ENCODE results near the gene MAST1. TPM values are rescaled to one million over a fixed set of nuclear protein-coding genes. Genes with fewer than 3 reads are reported as not detected.

MAST1 gene
- total RNA-seq, 1 donor from 2014 or later, result 3.5 TPM

DNA sequence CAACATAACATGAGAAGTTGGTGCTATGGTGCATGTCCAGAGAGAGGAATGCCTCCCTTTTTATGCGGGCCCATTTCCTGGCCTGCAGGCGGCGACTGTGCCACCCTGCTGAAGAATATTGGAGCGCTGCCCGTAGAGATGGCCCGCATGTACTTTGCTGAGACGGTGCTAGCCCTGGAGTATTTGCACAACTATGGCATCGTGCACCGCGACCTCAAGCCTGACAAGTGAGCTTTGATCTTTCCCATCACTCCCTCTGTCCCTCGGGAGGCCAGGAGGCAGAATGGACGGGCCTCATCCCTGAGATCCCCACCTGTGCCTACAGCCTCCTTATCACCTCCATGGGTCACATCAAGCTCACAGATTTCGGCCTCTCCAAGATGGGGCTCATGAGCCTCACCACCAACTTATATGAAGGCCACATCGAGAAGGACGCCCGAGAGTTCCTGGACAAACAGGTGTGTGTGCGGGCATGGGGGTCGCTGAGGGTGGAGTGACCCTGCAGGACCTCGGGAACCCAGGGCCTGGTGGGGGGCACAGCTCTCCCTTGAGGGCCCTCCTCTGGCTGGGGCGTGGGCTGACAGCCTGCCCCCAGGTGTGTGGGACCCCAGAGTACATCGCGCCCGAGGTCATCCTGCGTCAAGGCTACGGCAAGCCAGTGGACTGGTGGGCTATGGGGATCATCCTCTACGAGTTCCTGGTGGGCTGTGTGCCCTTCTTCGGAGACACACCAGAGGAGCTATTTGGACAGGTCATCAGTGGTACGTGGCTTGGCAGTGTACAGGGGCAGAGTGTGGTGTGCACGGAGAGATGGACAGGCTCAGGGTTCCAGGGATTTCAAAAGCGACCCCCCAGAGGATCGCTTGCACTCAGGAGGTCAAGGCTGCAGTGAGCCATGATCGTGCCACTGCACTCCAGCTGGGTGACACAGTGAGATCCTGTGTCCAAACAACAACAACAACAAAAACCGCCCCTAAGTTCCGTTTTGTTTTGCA lies 26.7 kb downstream of the MAST1 start:
- Mint-ChIP-seq H3K36me3 (no peaks in the 10 kb centered on the region), H3K27me3 (peaks cover 9% of the 10 kb centered on the region), H3K4me3 (no peak overlapping the region), H3K9me3 (no peaks in the 10 kb centered on the region), H3K27ac (no peak overlapping the region), H3K4me1 (ENCODE audit: unreplicated experiment) (peaks cover 4% of the 10 kb centered on the region)
- no peak for DNase-seq (ENCODE audit: extremely low spot score, unreplicated experiment)
- TF ChIP-seq, protein P1, sequence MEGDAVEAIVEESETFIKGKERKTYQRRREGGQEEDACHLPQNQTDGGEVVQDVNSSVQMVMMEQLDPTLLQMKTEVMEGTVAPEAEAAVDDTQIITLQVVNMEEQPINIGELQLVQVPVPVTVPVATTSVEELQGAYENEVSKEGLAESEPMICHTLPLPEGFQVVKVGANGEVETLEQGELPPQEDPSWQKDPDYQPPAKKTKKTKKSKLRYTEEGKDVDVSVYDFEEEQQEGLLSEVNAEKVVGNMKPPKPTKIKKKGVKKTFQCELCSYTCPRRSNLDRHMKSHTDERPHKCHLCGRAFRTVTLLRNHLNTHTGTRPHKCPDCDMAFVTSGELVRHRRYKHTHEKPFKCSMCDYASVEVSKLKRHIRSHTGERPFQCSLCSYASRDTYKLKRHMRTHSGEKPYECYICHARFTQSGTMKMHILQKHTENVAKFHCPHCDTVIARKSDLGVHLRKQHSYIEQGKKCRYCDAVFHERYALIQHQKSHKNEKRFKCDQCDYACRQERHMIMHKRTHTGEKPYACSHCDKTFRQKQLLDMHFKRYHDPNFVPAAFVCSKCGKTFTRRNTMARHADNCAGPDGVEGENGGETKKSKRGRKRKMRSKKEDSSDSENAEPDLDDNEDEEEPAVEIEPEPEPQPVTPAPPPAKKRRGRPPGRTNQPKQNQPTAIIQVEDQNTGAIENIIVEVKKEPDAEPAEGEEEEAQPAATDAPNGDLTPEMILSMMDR (conservative IDR thresholded peaks at IDR 0.05), result no peak

- Mint-ChIP-seq H3K4me1 (ENCODE audit: unreplicated experiment) (peaks cover 4% of the 10 kb centered on the region), H3K9me3 (no peaks in the 10 kb centered on the region), H3K27ac (peak overlapping the region; percentile 39), H3K27me3 (peaks cover 9% of the 10 kb centered on the region), H3K36me3 (no peaks in the 10 kb centered on the region), H3K4me3 (no peak overlapping the region)
- TF ChIP-seq, protein P1 (conservative IDR thresholded peaks at IDR 0.05), result no peak
- DNase-seq (ENCODE audit: extremely low spot score, unreplicated experiment), result no peak
Measured at GRCh38 chr19:12865746-12866415, 27.6 kb downstream of the MAST1 start.

GRCh38 chr19:12866416-12867119 lies 28.3 kb downstream of the MAST1 start:
- Mint-ChIP-seq H3K27ac (peak overlapping the region; percentile 52), H3K36me3 (no peaks in the 10 kb centered on the region), H3K4me3 (peak overlapping the region; percentile 78), H3K4me1 (ENCODE audit: unreplicated experiment) (peaks cover 4% of the 10 kb centered on the region), H3K27me3 (peaks cover 6% of the 10 kb centered on the region), H3K9me3 (no peaks in the 10 kb centered on the region)
- TF ChIP-seq, protein P1 (conservative IDR thresholded peaks at IDR 0.05), result no peak
- no peak for DNase-seq (ENCODE audit: extremely low spot score, unreplicated experiment)

DNA sequence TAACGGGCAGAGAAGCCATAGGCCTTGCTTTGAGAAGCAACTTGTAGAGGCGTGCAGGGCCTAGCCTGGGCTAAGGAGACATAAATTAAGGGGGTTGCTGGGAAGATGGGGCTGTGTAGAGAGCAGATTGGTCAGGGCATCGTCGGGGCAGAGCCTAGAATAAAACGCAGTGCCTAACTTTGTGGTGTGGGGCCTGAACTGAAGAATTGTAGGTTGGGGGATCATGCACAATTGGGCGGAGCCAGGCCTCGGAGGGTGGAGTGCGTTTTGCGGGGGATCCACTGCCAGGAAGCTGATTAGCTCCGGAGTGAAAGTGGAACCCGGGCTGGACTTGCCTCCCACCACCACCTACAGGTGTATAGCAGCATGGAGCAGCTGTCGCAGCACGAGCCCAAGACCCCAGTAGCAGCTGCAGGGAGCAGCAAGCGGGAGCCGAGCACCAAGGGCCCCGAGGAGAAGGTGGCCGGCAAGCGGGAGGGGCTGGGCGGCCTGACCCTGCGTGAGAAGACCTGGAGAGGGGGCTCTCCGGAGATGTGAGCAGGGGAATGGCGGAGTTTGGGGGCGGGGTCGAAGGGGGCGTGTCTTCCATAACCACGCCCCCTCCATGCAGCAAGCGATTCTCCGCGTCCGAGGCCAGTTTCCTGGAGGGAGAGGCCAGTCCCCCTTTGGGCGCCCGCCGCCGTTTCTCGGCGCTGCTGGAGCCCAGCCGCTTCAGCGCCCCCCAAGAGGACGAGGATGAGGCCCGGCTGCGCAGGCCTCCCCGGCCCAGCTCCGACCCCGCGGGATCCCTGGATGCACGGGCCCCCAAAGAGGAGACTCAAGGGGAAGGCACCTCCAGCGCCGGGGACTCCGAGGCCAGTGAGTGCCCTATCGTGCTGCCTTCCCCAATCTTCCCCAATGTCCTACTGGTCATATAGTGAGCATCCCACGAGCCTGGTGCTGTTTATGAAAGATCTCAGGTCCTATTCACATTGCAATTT lies 29.1 kb downstream of the MAST1 start:
- peak; percentile 87 for DNase-seq (ENCODE audit: extremely low spot score, unreplicated experiment)
- Mint-ChIP-seq H3K27me3 (peaks cover 6% of the 10 kb centered on the region), H3K4me1 (ENCODE audit: unreplicated experiment) (peaks cover 4% of the 10 kb centered on the region), H3K27ac (peak overlapping the region; percentile 52), H3K4me3 (peak overlapping the region; percentile 78), H3K9me3 (peaks cover 6% of the 10 kb centered on the region), H3K36me3 (peaks cover 7% of the 10 kb centered on the region)
- TF ChIP-seq, protein P1 (conservative IDR thresholded peaks at IDR 0.05), result peak; percentile 23

Measured in type B pancreatic cell (in vitro differentiated cells).